Lung (tissue), 12 donors: ENCODE results near the gene CEP41. TPM values are rescaled to one million over a fixed set of nuclear protein-coding genes. Genes with fewer than 3 reads are reported as not detected.

Source experiments
- ATAC-seq: fragments of 200-7000 bp; cut with Tn5 transposase; one replicate; pipeline ENCODE4 v1.9.1; 2020; ENCODE audit warnings: moderate number of reproducible peaks; ENCODE audit not compliant: insufficient read depth, low FRiP score
- DNase-seq, 3 donors: peaks; one replicate each; pipeline ENCODE4 v3.0.0-alpha.2; 2013 to 2017
- H3K27ac ChIP-seq, 2 donors: one replicate each; pipeline ENCODE4 v1.5.1; 2013; ENCODE audit warnings: mild to moderate bottlenecking in 2 of 2, moderate library complexity in 2 of 2, control low read depth in 1 of 2, inconsistent platforms in 1 of 2, low read depth in 1 of 2, low read length in 1 of 2
- H3K27me3 ChIP-seq, 3 donors: one replicate each; pipeline ENCODE4 v1.5.1; 2013; ENCODE audit warnings: low read length in 2 of 3; ENCODE audit not compliant: control insufficient read depth in 3 of 3, insufficient read depth in 3 of 3
- H3K36me3 ChIP-seq, 4 donors: one replicate each; pipeline ENCODE4 v1.5.1; 2013; ENCODE audit warnings: low read length in 4 of 4, mild to moderate bottlenecking in 1 of 4, moderate library complexity in 1 of 4; ENCODE audit not compliant: control insufficient read depth in 4 of 4, insufficient read depth in 4 of 4
- H3K4me1 ChIP-seq, 5 donors: one replicate each; pipeline ENCODE4 v1.5.1; 2013; ENCODE audit warnings: low read length in 5 of 5, mild to moderate bottlenecking in 2 of 5, moderate library complexity in 1 of 5; ENCODE audit not compliant: control insufficient read depth in 5 of 5, insufficient read depth in 5 of 5
- H3K4me3 ChIP-seq: one replicate; pipeline ENCODE4 v1.5.1; 2013; ENCODE audit warnings: mild to moderate bottlenecking, control low read depth, moderate library complexity
- H3K9ac ChIP-seq, 2 donors: one replicate each; pipeline ENCODE4 v1.5.1; 2013; ENCODE audit warnings: low read length in 2 of 2, control low read depth in 1 of 2; ENCODE audit not compliant: insufficient read depth in 1 of 2
- H3K9me3 ChIP-seq, 4 donors: one replicate each; pipeline ENCODE4 v1.5.1; 2013; ENCODE audit warnings: low read length in 3 of 4, mild to moderate bottlenecking in 1 of 4, moderate library complexity in 1 of 4; ENCODE audit not compliant: control insufficient read depth in 4 of 4, insufficient read depth in 3 of 4
- WGBS, 2 donors: extraction: QIAGEN DNeasy Blood & Tissue Kit; methylation state at CpG; one replicate each; pipeline ENCODE4 v1.1.7; 2013; 5-methylcytosine and 5-hydroxymethylcytosine counted together
- polyA plus RNA-seq, 2 donors: library from polyadenylated mRNA; stranded (reverse); fragments of 200-250 nt; gene quantifications; one replicate each; pipeline ENCODE4 v1.2.1, GENCODE V29; 2013
- total RNA-seq, 2 donors: library from RNA; depleted of rRNA in 1 of 2; stranded (reverse); fragments of >200 nt in 1 of 2; gene quantifications; one replicate each; pipeline ENCODE4 v1.2.1, GENCODE V29; 2014 to 2021
- TF ChIP-seq, protein P1 (sequence below): IDR thresholded peaks from 2 replicates; pipeline ENCODE4 v1.5.1; 2012; ENCODE audit warnings: mild to moderate bottlenecking; ENCODE audit errors: control extremely low read depth, extremely low read depth
- donor health status: control.
- donor health status: control.
- donor health status: Bipolar disorder and iron deficiency.
- donor health status: healthy.
- donor health status: DM: yes; HTN: yes; CAD: no.

The CEP41 gene
- total and polyA plus RNA-seq, 4 donors, result 3.7 to 15.3 (median 11.6) TPM

DNA sequence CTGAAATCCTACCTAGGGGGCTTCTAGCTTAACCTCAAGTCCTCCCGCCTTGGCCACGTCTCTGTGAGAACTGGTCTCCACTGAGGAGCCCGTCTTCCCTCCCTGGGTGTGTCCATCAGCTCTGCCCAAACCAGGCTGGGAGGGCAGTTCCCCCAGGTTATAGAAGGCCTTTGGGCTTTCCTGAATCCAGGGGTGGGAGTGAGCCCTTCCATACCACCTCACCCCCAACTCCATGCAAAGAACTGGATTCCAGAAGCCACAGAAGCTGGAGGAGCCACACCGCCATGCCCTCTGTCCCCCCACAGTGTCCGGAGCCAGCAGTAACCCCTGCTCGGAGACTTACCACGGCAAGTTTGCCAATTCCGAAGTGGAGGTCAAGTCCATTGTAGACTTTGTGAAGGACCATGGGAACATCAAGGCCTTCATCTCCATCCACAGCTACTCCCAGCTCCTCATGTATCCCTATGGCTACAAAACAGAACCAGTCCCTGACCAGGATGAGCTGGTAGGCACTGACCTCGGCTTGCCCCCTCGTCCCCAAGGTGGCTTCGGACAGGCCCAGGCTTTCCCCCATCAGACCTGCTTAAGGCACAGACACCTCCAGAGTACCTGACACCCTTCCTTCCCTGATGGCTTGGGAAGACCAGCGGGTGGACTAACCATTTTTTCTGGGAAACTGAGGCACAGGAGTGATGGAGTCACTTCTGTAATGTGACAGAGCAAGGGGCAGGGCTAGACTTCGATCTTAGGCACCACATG is 55.8 kb downstream of the CEP41 start:
- Histone ChIP-seq H3K27me3 (no peaks in the 10 kb centered on the region), H3K9ac (no peak overlapping the region), H3K9me3 (peaks cover 0 to 4% (median 0%) of the 10 kb centered on the region in 4 donors), H3K4me1 (peaks cover 0 to 12% (median 7%) of the 10 kb centered on the region in 5 donors), H3K27ac (no peak overlapping the region), H3K4me3 (no peak overlapping the region), H3K36me3 (no peaks in the 10 kb centered on the region)
- no peak for DNase-seq
- 96 to 97% methylated on average over 13 of the region's 13 CpGs for WGBS, 2 donors
- TF ChIP-seq, protein P1, sequence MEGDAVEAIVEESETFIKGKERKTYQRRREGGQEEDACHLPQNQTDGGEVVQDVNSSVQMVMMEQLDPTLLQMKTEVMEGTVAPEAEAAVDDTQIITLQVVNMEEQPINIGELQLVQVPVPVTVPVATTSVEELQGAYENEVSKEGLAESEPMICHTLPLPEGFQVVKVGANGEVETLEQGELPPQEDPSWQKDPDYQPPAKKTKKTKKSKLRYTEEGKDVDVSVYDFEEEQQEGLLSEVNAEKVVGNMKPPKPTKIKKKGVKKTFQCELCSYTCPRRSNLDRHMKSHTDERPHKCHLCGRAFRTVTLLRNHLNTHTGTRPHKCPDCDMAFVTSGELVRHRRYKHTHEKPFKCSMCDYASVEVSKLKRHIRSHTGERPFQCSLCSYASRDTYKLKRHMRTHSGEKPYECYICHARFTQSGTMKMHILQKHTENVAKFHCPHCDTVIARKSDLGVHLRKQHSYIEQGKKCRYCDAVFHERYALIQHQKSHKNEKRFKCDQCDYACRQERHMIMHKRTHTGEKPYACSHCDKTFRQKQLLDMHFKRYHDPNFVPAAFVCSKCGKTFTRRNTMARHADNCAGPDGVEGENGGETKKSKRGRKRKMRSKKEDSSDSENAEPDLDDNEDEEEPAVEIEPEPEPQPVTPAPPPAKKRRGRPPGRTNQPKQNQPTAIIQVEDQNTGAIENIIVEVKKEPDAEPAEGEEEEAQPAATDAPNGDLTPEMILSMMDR, result no peak
- ATAC-seq, result no peak

DNA sequence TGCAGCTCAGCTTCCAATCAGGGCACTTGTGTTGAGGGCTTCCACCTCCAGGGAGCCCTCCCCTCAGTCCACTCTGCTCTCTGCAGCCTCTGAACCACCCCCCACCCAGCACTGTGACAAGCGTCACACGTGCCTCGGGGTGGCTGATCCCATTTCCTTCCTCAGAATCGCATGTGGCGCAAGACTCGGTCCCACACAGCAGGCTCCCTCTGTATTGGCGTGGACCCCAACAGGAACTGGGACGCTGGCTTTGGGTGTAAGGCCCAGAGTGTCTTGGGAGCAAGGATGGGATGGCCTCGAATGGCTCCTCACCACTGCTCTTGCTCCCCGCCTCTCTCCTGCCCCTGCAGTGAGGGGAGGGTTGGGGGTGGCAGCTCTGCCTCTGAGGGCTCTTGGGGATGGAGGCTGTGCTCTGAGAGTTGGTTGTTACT is 56.4 kb downstream of the CEP41 start:
- Histone ChIP-seq H3K9ac (no peak overlapping the region), H3K27ac (no peak overlapping the region), H3K27me3 (no peaks in the 10 kb centered on the region), H3K4me1 (peaks cover 0 to 19% (median 9%) of the 10 kb centered on the region in 5 donors), H3K4me3 (no peak overlapping the region), H3K9me3 (peaks cover 0 to 4% (median 0%) of the 10 kb centered on the region in 4 donors), H3K36me3 (no peaks in the 10 kb centered on the region)
- TF ChIP-seq, protein P1, result no peak
- ATAC-seq (no peak), DNase-seq (no peak)
- WGBS, 2 donors, result 30 to 60% methylated on average over 10 of the region's 10 CpGs

DNA sequence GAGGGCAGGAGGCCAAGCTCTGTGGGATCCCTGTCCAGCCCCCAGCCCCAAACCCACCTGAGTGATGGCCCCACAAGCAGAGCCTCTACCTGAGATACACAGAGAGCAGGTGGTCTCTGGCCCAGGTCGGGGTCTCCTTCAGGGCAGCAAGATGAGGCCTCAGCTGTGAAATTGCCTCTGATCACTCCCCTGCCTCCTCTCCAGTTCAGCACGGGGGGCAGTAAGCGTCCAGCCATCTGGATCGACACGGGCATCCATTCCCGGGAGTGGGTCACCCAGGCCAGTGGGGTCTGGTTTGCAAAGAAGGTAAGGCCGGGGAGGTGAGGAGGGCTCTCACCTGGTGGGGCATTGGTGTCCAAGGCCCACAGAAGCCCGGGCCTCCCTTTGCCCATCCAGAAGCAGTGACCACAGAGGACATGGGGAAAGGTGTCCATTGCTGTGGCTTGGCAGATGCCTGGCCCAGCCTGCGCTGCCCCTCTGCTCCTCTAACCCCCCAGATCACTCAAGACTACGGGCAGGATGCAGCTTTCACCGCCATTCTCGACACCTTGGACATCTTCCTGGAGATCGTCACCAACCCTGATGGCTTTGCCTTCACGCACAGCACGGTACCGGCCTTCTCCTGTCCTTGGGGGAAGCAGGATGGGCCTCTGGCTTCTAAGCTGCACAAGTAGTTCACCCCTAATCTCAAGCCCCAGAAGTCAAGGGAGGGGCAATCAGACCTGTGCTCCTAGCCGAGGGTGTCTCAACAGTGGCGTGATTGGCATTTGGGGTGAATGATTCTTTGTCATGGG is 57.4 kb downstream of the CEP41 start:
- no peak for DNase-seq
- Histone ChIP-seq H3K27ac (no peak overlapping the region), H3K9ac (no peak overlapping the region), H3K4me1 (peaks cover 0 to 20% (median 9%) of the 10 kb centered on the region in 5 donors), H3K9me3 (peaks cover 0 to 4% (median 0%) of the 10 kb centered on the region in 4 donors), H3K36me3 (no peaks in the 10 kb centered on the region), H3K4me3 (no peak overlapping the region), H3K27me3 (no peaks in the 10 kb centered on the region)
- TF ChIP-seq, protein P1, result no peak
- WGBS, 2 donors, result 92 to 96% methylated on average over 18 of the region's 18 CpGs
- no peak for ATAC-seq
